ENCODE results near the gene BABAM2.
"Not testable (repeated sequence)": the region's sequence is repeated elsewhere in the genome, so short reads cannot be mapped to it uniquely, and the experiment has no call there.

Gene BABAM2

GRCh38 chr2:27988306-27988705 lies 97.8 kb downstream of the BABAM2 start:
- no peak for DNase-seq

GRCh38 chr2:27988718-27989117 lies 98.2 kb downstream of the BABAM2 start:
- DNase-seq = no peak

- no peak for DNase-seq
Observed at GRCh38 chr2:27989149-27989548, 98.6 kb downstream of the BABAM2 start.

- no peak for DNase-seq
Observed at GRCh38 chr2:27990030-27990590, 99.6 kb downstream of the BABAM2 start.

GRCh38 chr2:27991146-27991545 lies 100.6 kb downstream of the BABAM2 start:
- no peak for DNase-seq

GRCh38 chr2:27992787-27993401 lies 102.4 kb downstream of the BABAM2 start:
- no peak for DNase-seq

- DNase-seq = no peak
Observed at GRCh38 chr2:27993402-27993787, 102.9 kb downstream of the BABAM2 start.

GRCh38 chr2:27993950-27994728 lies 103.6 kb downstream of the BABAM2 start:
- DNase-seq = no peak

- no peak for DNase-seq
Observed at GRCh38 chr2:27996156-27996922, 105.8 kb downstream of the BABAM2 start.

- no peak for DNase-seq
Observed at GRCh38 chr2:28000287-28000686, 109.8 kb downstream of the BABAM2 start.

GRCh38 chr2:28002181-28002580 lies 111.7 kb downstream of the BABAM2 start:
- DNase-seq = no peak

GRCh38 chr2:28004086-28004485 lies 113.6 kb downstream of the BABAM2 start:
- DNase-seq = no peak

- no peak for DNase-seq
Observed at GRCh38 chr2:28009732-28010131, 119.2 kb downstream of the BABAM2 start.

- no peak for DNase-seq
Observed at GRCh38 chr2:28011322-28011737, 120.8 kb downstream of the BABAM2 start.

GRCh38 chr2:28018474-28018873 lies 127.9 kb downstream of the BABAM2 start:
- DNase-seq = not testable (repeated sequence)

- DNase-seq = not testable (repeated sequence)
Observed at GRCh38 chr2:28019521-28019920, 129.0 kb downstream of the BABAM2 start.

GRCh38 chr2:28021898-28022297 lies 131.4 kb downstream of the BABAM2 start:
- DNase-seq = no peak

- DNase-seq = no peak
Observed at GRCh38 chr2:28025123-28025522, 134.6 kb downstream of the BABAM2 start.

- not testable (repeated sequence) for DNase-seq
Observed at GRCh38 chr2:28026230-28026629, 135.7 kb downstream of the BABAM2 start.

- no peak for DNase-seq
Observed at GRCh38 chr2:28028025-28028424, 137.5 kb downstream of the BABAM2 start.

GRCh38 chr2:28030600-28030999 lies 140.1 kb downstream of the BABAM2 start:
- no peak for DNase-seq

- no peak for DNase-seq
Observed at GRCh38 chr2:28032816-28033215, 142.3 kb downstream of the BABAM2 start.

GRCh38 chr2:28034696-28035095 lies 144.2 kb downstream of the BABAM2 start:
- no peak for DNase-seq
